K562 (cell line): ENCODE measurements around the gene FIZ1. TPM values are rescaled to one million over a fixed set of nuclear protein-coding genes. Genes with fewer than 3 reads are reported as not detected.

Experiments
- AFF4 ChIP-seq: sonication (generic); formaldehyde crosslinking; IDR thresholded peaks from 2 replicates; pipeline ENCODE4 v1.8.0; 2023; ENCODE audit warnings: mild to moderate bottlenecking, missing genetic modification reagents
- BCOR ChIP-seq: fragments of 450-650 bp; IDR thresholded peaks from 2 replicates; pipeline ENCODE4 v1.6.1; 2016
- BHLHE40 ChIP-seq: IDR thresholded peaks from 2 replicates; pipeline ENCODE4 v1.6.1; 2011; ENCODE audit warnings: low read length, improper control_type of control experiment
- BRCA1 ChIP-seq, 2 experiments: fragments of 450-650 bp in 1 of 2; sonication (generic) in 1 of 2; formaldehyde crosslinking in 1 of 2; IDR thresholded peaks; 2 replicates each; pipeline versions ENCODE4 v1.5.0 to v1.6.1; 2017 to 2020; ENCODE audit warnings: mild to moderate bottlenecking in 1 of 2, missing genetic modification reagents in 1 of 2
- GTF2F1 ChIP-seq: IDR thresholded peaks from 2 replicates; pipeline ENCODE4 v1.6.1; 2011; ENCODE audit warnings: low read depth, low read length, improper control_type of control experiment
- L3MBTL2 ChIP-seq: fragments of 450-650 bp; IDR thresholded peaks from 2 replicates; pipeline ENCODE4 v1.6.1; 2016; ENCODE audit warnings: mild to moderate bottlenecking, moderate library complexity
- MTA1 ChIP-seq: fragments of 450-650 bp; IDR thresholded peaks from 2 replicates; pipeline ENCODE4 v1.6.1; 2017; ENCODE audit warnings: borderline replicate concordance
- NR2C1 ChIP-seq, 2 experiments: fragments of 450-650 bp; IDR thresholded peaks; 2 replicates each; pipeline ENCODE4 v1.6.1; 2017; ENCODE audit warnings: mild to moderate bottlenecking in 2 of 2, antibody characterized with exemption in 1 of 2, inconsistent platforms in 1 of 2, missing compliant biosample characterization in 1 of 2, missing genetic modification characterization in 1 of 2
- NR4A1 ChIP-seq, 2 experiments: fragments of 250-450 bp in 1 of 2; fragments of 450-650 bp in 1 of 2; sonication (Bioruptor Pico) in 1 of 2; IDR thresholded peaks; 2 replicates each; pipeline versions ENCODE4 v1.4.0 to v1.6.1; 2016 to 2020; ENCODE audit warnings: mild to moderate bottlenecking in 2 of 2, missing compliant biosample characterization in 1 of 2, missing genetic modification characterization in 1 of 2, moderate library complexity in 1 of 2
- PHF21A ChIP-seq: fragments of 450-650 bp; IDR thresholded peaks from 2 replicates; pipeline ENCODE4 v1.6.1; 2017; ENCODE audit warnings: low read depth, borderline replicate concordance
- SMARCA4 ChIP-seq: fragments of 450-650 bp; IDR thresholded peaks from 2 replicates; pipeline ENCODE4 v1.6.1; 2016
- TCF3 ChIP-seq: sonication (generic); formaldehyde crosslinking; IDR thresholded peaks from 2 replicates; pipeline ENCODE4 v1.4.0; 2020; ENCODE audit warnings: mild to moderate bottlenecking, missing genetic modification reagents
- TRIM24 ChIP-seq, 2 experiments: fragments of 450-650 bp; IDR thresholded peaks; 2 replicates each; pipeline ENCODE4 v1.6.1; 2016
- ZFX ChIP-seq: sonication (generic); formaldehyde crosslinking; IDR thresholded peaks from 2 replicates; pipeline ENCODE4 v1.8.0; 2022; ENCODE audit warnings: mild to moderate bottlenecking, missing genetic modification reagents, moderate library complexity
- ZNF224 ChIP-seq: sonication (generic); formaldehyde crosslinking; IDR thresholded peaks from 2 replicates; pipeline ENCODE4 v1.8.0; 2022; ENCODE audit warnings: mild to moderate bottlenecking, missing genetic modification reagents
- ZNF408 ChIP-seq: fragments of 250-450 bp; sonication (Bioruptor Pico); IDR thresholded peaks from 2 replicates; pipeline ENCODE4 v1.4.0; 2020; ENCODE audit warnings: low read depth, mild to moderate bottlenecking, moderate library complexity
- ZNF507 ChIP-seq: conservative IDR thresholded peaks from 2 replicates; pipeline ENCODE4 v1.6.1; 2017; ENCODE audit warnings: missing genetic modification characterization, missing compliant biosample characterization
- polyA plus RNA-seq, 8 experiments: library from polyadenylated mRNA; depleted of rRNA in 4 of 8; stranded (reverse) in 5 of 8; unstranded in 3 of 8; fragments of >200 nt; fragmentation: Nextera tagmentation in 2 of 8; fragmentation: Illumina TruSeq in 1 of 8; extraction: Ambion mirVana in 2 of 8; extraction: Trizol in 1 of 8; gene quantifications; 2 replicates each; pipeline versions ENCODE4 v1.2.1 to v1.2.3, GENCODE V29; 2011 to 2014; ENCODE audit warnings: inconsistent platforms in 1 of 8, missing spikeins in 1 of 8
- total RNA-seq, 7 experiments: library from RNA; depleted of rRNA in 6 of 7; stranded (reverse); fragments of >200 nt in 6 of 7; fragmentation: Illumina TruSeq in 2 of 7; extraction: Trizol in 2 of 7; gene quantifications; 2 replicates each; pipeline versions ENCODE4 v1.2.1 to v1.2.3, GENCODE V29; 2011 to 2021; ENCODE audit warnings: low replicate concordance in 1 of 7
- TF ChIP-seq, protein P1 (sequence below), 2 experiments: fragments of 200-800 bp in 1 of 2; sonication (Bioruptor generic) in 1 of 2; sonication (generic) in 1 of 2; formaldehyde crosslinking in 1 of 2; IDR thresholded peaks in 1 of 2; conservative IDR thresholded peaks in 1 of 2; 2 replicates each; pipeline versions ENCODE4 v1.5.0 to v1.6.1; 2016 to 2020; ENCODE audit warnings: missing compliant biosample characterization in 1 of 2, missing genetic modification characterization in 1 of 2, missing genetic modification reagents in 1 of 2
- TF ChIP-seq, protein P2 (sequence below): fragments of 450-650 bp; formaldehyde crosslinking; conservative IDR thresholded peaks from 2 replicates; pipeline ENCODE4 v1.4.0; 2022; ENCODE audit warnings: mild to moderate bottlenecking, missing genetic modification characterization
- TF ChIP-seq, protein P3 (sequence below): sonication (generic); formaldehyde crosslinking; IDR thresholded peaks from 2 replicates; pipeline ENCODE4 v1.9.0; 2022; ENCODE audit warnings: mild to moderate bottlenecking, missing genetic modification reagents

Gene FIZ1
- total and polyA plus RNA-seq, 9 of the 15 experiments (the other 6 are each of a cell fraction or from before 2014, with no cell fraction given), result 0.79 to 17.5 (median 5.5) TPM

DNA sequence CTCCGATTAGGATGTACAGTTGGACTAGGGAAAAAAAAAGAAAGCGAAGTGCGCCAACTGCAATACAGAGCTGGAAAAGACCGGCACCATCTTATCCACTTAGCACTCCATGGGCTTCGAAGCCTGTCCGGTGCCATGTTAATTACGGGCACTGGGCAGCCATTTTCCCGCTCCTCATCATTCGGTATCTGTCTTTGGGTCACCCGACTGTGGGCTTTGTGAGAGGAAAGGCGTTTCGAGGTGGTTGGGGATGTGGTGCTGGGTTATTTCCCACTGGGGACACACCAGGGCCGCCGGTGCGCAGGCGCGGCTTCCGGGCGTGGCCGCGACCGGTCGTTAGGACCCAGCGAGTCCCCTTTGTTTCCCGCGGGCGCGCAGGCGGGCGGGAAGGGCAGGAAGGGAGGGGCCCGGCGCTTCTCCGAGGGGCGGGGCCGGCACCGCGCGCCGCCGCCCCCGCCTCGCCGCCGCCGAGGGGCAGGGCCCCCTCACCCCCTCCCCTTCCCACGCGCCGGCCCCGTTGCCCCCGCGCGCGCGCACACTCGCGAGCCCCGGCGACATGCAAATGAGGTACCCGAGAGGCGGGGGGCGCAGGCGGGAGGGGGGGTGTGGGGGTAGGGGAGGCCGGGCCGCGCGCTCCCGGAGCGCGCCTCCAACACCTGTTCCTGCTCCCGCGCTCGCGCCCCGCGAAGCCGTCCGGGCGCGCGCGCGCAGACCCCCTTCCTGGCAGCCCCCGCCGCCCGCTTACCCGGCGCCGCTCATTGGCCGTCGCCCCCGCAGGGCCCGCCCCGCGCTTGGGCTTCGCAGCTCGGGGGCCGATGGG is 735 bp upstream of the FIZ1 start, which contains the start of gene ZNF524 (continued):
- TF ChIP-seq MTA1 (no peak), ZFX (CRISPR knock-in tag) (no peak), AFF4 (CRISPR knock-in tag) (no peak), L3MBTL2 (0 out of 2 replicates have a peak, but pooled peaks have one; percentile 16), NR4A1 (CRISPR knock-in tag; IDR thresholded peaks at IDR 0.05) (no peak), NR4A1 (tag; IDR thresholded peaks at IDR 0.05) (peak; percentile 85), ZNF224 (CRISPR knock-in tag) (no peak), ZNF408 (CRISPR knock-in tag) (no peak), BRCA1 (IDR thresholded peaks at IDR 0.05) (no peak), BRCA1 (CRISPR knock-in tag; IDR thresholded peaks at IDR 0.05) (no peak), BCOR (0 out of 2 replicates have a peak, but pooled peaks have one; percentile 9), TRIM24 (IDR thresholded peaks at IDR 0.05) (0 out of 4 replicates have a peak, but pooled peaks of 1 of the 2 experiments have one; percentile 32), NR2C1 (IDR thresholded peaks at IDR 0.05) (peak; percentile 94), NR2C1 (tag; IDR thresholded peaks at IDR 0.05) (peak; percentile 84), SMARCA4 (no peak), TCF3 (CRISPR knock-in tag) (no peak), ZNF507 (no peak), GTF2F1 (0 out of 2 replicates have a peak, but pooled peaks have one; percentile 24), BHLHE40 (peak; percentile 42; the same call in 1 of the 2 replicates), PHF21A (no peak)
- TF ChIP-seq, protein P1, sequence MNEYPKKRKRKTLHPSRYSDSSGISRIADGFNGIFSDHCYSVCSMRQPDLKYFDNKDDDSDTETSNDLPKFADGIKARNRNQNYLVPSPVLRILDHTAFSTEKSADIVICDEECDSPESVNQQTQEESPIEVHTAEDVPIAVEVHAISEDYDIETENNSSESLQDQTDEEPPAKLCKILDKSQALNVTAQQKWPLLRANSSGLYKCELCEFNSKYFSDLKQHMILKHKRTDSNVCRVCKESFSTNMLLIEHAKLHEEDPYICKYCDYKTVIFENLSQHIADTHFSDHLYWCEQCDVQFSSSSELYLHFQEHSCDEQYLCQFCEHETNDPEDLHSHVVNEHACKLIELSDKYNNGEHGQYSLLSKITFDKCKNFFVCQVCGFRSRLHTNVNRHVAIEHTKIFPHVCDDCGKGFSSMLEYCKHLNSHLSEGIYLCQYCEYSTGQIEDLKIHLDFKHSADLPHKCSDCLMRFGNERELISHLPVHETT (CRISPR knock-in tag; conservative IDR thresholded peaks at IDR 0.05 in 1 of 2, IDR thresholded peaks at IDR 0.05 in 1 of 2), result peak in 1 of 2 experiments; percentile 83; a peak in 2 of 4 replicates
- TF ChIP-seq, protein P2, sequence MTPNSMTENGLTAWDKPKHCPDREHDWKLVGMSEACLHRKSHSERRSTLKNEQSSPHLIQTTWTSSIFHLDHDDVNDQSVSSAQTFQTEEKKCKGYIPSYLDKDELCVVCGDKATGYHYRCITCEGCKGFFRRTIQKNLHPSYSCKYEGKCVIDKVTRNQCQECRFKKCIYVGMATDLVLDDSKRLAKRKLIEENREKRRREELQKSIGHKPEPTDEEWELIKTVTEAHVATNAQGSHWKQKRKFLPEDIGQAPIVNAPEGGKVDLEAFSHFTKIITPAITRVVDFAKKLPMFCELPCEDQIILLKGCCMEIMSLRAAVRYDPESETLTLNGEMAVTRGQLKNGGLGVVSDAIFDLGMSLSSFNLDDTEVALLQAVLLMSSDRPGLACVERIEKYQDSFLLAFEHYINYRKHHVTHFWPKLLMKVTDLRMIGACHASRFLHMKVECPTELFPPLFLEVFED, result 0 out of 2 replicates have a peak, but pooled peaks have one; percentile 54
- TF ChIP-seq, protein P3, sequence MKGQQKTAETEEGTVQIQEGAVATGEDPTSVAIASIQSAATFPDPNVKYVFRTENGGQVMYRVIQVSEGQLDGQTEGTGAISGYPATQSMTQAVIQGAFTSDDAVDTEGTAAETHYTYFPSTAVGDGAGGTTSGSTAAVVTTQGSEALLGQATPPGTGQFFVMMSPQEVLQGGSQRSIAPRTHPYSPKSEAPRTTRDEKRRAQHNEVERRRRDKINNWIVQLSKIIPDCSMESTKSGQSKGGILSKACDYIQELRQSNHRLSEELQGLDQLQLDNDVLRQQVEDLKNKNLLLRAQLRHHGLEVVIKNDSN, result no peak
